ENCODE data around the gene MPI.
A peak's percentile ranks its signal among the peaks of the same experiment; 100 is the strongest.

The MPI gene

GRCh38 chr15:74863239-74864056 lies 26.4 kb upstream of the MPI start:
- H2BK120ac ChIP-seq (ENCODE audit: low read depth, low read length) = no peak overlapping the region
- H2AFZ ChIP-seq (ENCODE audit: low read length) = no peak overlapping the region
- no peak for DNase-seq (ENCODE audit: low spot score)
- H2BK15ac ChIP-seq (ENCODE audit: low read length) = no peak overlapping the region
- H3K14ac ChIP-seq (ENCODE audit: low read length) = no peak overlapping the region
- H3K4ac ChIP-seq (ENCODE audit: low read length) = no peak overlapping the region
- no peak overlapping the region for H2AK5ac ChIP-seq (ENCODE audit: low read depth, low read length)
- no peak overlapping the region for H3K18ac ChIP-seq (ENCODE audit: low read length)
- no peak overlapping the region for H3K23ac ChIP-seq (ENCODE audit: low read depth, low read length, poor library complexity)
- H3K4me2 ChIP-seq (ENCODE audit: insufficient read depth, low read length, poor library complexity, severe bottlenecking) = no peak overlapping the region
- no peak overlapping the region for H4K91ac ChIP-seq (ENCODE audit: low read depth, low read length, poor library complexity)
- H2BK12ac ChIP-seq (ENCODE audit: low read length) = no peak overlapping the region
- peaks cover 0 to 11% of the 10 kb centered on the region in 2 donors for H3K9me3 ChIP-seq (replicated peaks in 1 of 2; ENCODE audit: control insufficient read depth in 2 of 2, insufficient read depth in 1 of 2, low read depth in 1 of 2, low read length in 2 of 2)
- H3K36me3 ChIP-seq (replicated peaks in 1 of 2; ENCODE audit: control insufficient read depth in 2 of 2, insufficient read depth in 2 of 2, low read length in 2 of 2) = peaks cover 7 to 18% of the 10 kb centered on the region in 2 donors
- no peaks in the 10 kb centered on the region for H3K4me1 ChIP-seq (ENCODE audit: control insufficient read depth in 2 of 2, insufficient read depth in 1 of 2, low read depth in 1 of 2, low read length in 2 of 2)
- H4K8ac ChIP-seq (ENCODE audit: low read depth, low read length) = no peak overlapping the region
- no CpG with 5 or more reads among the region's 11 CpGs for WGBS, 2 donors (ENCODE audit: extremely low coverage in 2 of 2, insufficient read length in 2 of 2, insufficient replicate concordance in 1 of 2)
- H3K27ac ChIP-seq (replicated peaks; ENCODE audit: low read length) = no peak overlapping the region
- H3K79me1 ChIP-seq (ENCODE audit: low read depth, low read length) = peaks cover 7% of the 10 kb centered on the region
- H2BK5ac ChIP-seq (ENCODE audit: low read length) = no peak overlapping the region
- H3K9ac ChIP-seq (ENCODE audit: low read depth, low read length, poor library complexity) = no peak overlapping the region
- H3K27me3 ChIP-seq (ENCODE audit: control insufficient read depth in 3 of 3, insufficient read depth in 3 of 3, low read depth in 1 of 3, low read length in 3 of 3) = no peaks in the 10 kb centered on the region
- H3K4me3 ChIP-seq (ENCODE audit: low read length in 2 of 2) = no peak overlapping the region

- Histone ChIP-seq H3K9me3 (replicated peaks in 1 of 2; ENCODE audit: control insufficient read depth in 2 of 2, insufficient read depth in 1 of 2, low read depth in 1 of 2, low read length in 2 of 2) (peaks cover 0 to 13% of the 10 kb centered on the region in 2 donors), H4K8ac (ENCODE audit: low read depth, low read length) (no peak overlapping the region), H3K79me1 (ENCODE audit: low read depth, low read length) (peaks cover 7% of the 10 kb centered on the region), H3K36me3 (replicated peaks in 1 of 2; ENCODE audit: control insufficient read depth in 2 of 2, insufficient read depth in 2 of 2, low read length in 2 of 2) (peaks cover 7 to 27% of the 10 kb centered on the region in 2 donors), H3K4ac (ENCODE audit: low read length) (no peak overlapping the region), H3K4me2 (ENCODE audit: insufficient read depth, low read length, poor library complexity, severe bottlenecking) (no peak overlapping the region), H3K27me3 (ENCODE audit: control insufficient read depth in 3 of 3, insufficient read depth in 3 of 3, low read depth in 1 of 3, low read length in 3 of 3) (no peaks in the 10 kb centered on the region), H3K23ac (ENCODE audit: low read depth, low read length, poor library complexity) (peak overlapping the region; percentile 43), H2BK15ac (ENCODE audit: low read length) (no peak overlapping the region), H3K9ac (ENCODE audit: low read depth, low read length, poor library complexity) (no peak overlapping the region), H2AFZ (ENCODE audit: low read length) (no peak overlapping the region), H3K4me3 (ENCODE audit: low read length in 2 of 2) (no peak overlapping the region), H3K18ac (ENCODE audit: low read length) (no peak overlapping the region), H2BK5ac (ENCODE audit: low read length) (no peak overlapping the region), H3K4me1 (ENCODE audit: control insufficient read depth in 2 of 2, insufficient read depth in 1 of 2, low read depth in 1 of 2, low read length in 2 of 2) (no peaks in the 10 kb centered on the region), H4K91ac (ENCODE audit: low read depth, low read length, poor library complexity) (no peak overlapping the region), H2BK12ac (ENCODE audit: low read length) (no peak overlapping the region), H3K14ac (ENCODE audit: low read length) (no peak overlapping the region), H2AK5ac (ENCODE audit: low read depth, low read length) (no peak overlapping the region), H2BK120ac (ENCODE audit: low read depth, low read length) (no peak overlapping the region), H3K27ac (replicated peaks; ENCODE audit: low read length) (no peak overlapping the region)
- no peak for DNase-seq (ENCODE audit: low spot score)
- WGBS, 2 donors (ENCODE audit: extremely low coverage in 2 of 2, insufficient read length in 2 of 2, insufficient replicate concordance in 1 of 2) = no CpG with 5 or more reads among the region's 6 CpGs
These were observed 25.5 kb upstream of the MPI start for GRCh38 chr15:74864296-74864695.

- no peak overlapping the region for H2BK120ac ChIP-seq (ENCODE audit: low read depth, low read length)
- no peak overlapping the region for H3K18ac ChIP-seq (ENCODE audit: low read length)
- no peak overlapping the region for H2AFZ ChIP-seq (ENCODE audit: low read length)
- peaks cover 7 to 33% of the 10 kb centered on the region in 2 donors for H3K36me3 ChIP-seq (replicated peaks in 1 of 2; ENCODE audit: control insufficient read depth in 2 of 2, insufficient read depth in 2 of 2, low read length in 2 of 2)
- H3K4me3 ChIP-seq (ENCODE audit: low read length in 2 of 2) = no peak overlapping the region
- H3K4me1 ChIP-seq (ENCODE audit: control insufficient read depth in 2 of 2, insufficient read depth in 1 of 2, low read depth in 1 of 2, low read length in 2 of 2) = no peaks in the 10 kb centered on the region
- no peak overlapping the region for H4K91ac ChIP-seq (ENCODE audit: low read depth, low read length, poor library complexity)
- peaks cover 10% of the 10 kb centered on the region for H3K79me1 ChIP-seq (ENCODE audit: low read depth, low read length)
- no peak overlapping the region for H3K14ac ChIP-seq (ENCODE audit: low read length)
- no peak overlapping the region for H3K27ac ChIP-seq (replicated peaks; ENCODE audit: low read length)
- no peak overlapping the region for H3K4ac ChIP-seq (ENCODE audit: low read length)
- WGBS, 2 donors (ENCODE audit: extremely low coverage in 2 of 2, insufficient read length in 2 of 2, insufficient replicate concordance in 1 of 2) = no CpG with 5 or more reads among the region's 2 CpGs
- no peak overlapping the region for H2AK5ac ChIP-seq (ENCODE audit: low read depth, low read length)
- no peak for DNase-seq (ENCODE audit: low spot score)
- H2BK12ac ChIP-seq (ENCODE audit: low read length) = no peak overlapping the region
- no peaks in the 10 kb centered on the region for H3K27me3 ChIP-seq (ENCODE audit: control insufficient read depth in 3 of 3, insufficient read depth in 3 of 3, low read depth in 1 of 3, low read length in 3 of 3)
- no peak overlapping the region for H3K23ac ChIP-seq (ENCODE audit: low read depth, low read length, poor library complexity)
- no peak overlapping the region for H2BK15ac ChIP-seq (ENCODE audit: low read length)
- no peak overlapping the region for H3K4me2 ChIP-seq (ENCODE audit: insufficient read depth, low read length, poor library complexity, severe bottlenecking)
- H2BK5ac ChIP-seq (ENCODE audit: low read length) = no peak overlapping the region
- H3K9me3 ChIP-seq (replicated peaks in 1 of 2; ENCODE audit: control insufficient read depth in 2 of 2, insufficient read depth in 1 of 2, low read depth in 1 of 2, low read length in 2 of 2) = peaks cover 0 to 13% of the 10 kb centered on the region in 2 donors
- no peak overlapping the region for H3K9ac ChIP-seq (ENCODE audit: low read depth, low read length, poor library complexity)
- H4K8ac ChIP-seq (ENCODE audit: low read depth, low read length) = no peak overlapping the region
These were observed 24.5 kb upstream of the MPI start for GRCh38 chr15:74865316-74865715.

- Histone ChIP-seq H3K4me2 (ENCODE audit: insufficient read depth, low read length, poor library complexity, severe bottlenecking) (no peak overlapping the region), H3K36me3 (replicated peaks in 1 of 2; ENCODE audit: control insufficient read depth in 2 of 2, insufficient read depth in 2 of 2, low read length in 2 of 2) (peaks cover 9 to 38% of the 10 kb centered on the region in 2 donors), H3K18ac (ENCODE audit: low read length) (no peak overlapping the region), H2AK5ac (ENCODE audit: low read depth, low read length) (no peak overlapping the region), H3K79me1 (ENCODE audit: low read depth, low read length) (peaks cover 10% of the 10 kb centered on the region), H4K91ac (ENCODE audit: low read depth, low read length, poor library complexity) (no peak overlapping the region), H2AFZ (ENCODE audit: low read length) (no peak overlapping the region), H2BK120ac (ENCODE audit: low read depth, low read length) (no peak overlapping the region), H2BK15ac (ENCODE audit: low read length) (no peak overlapping the region), H3K9me3 (replicated peaks in 1 of 2; ENCODE audit: control insufficient read depth in 2 of 2, insufficient read depth in 1 of 2, low read depth in 1 of 2, low read length in 2 of 2) (peaks cover 0 to 13% of the 10 kb centered on the region in 2 donors), H3K27ac (replicated peaks; ENCODE audit: low read length) (no peak overlapping the region), H3K4ac (ENCODE audit: low read length) (no peak overlapping the region), H3K23ac (ENCODE audit: low read depth, low read length, poor library complexity) (peak overlapping the region; percentile 39), H3K4me1 (ENCODE audit: control insufficient read depth in 2 of 2, insufficient read depth in 1 of 2, low read depth in 1 of 2, low read length in 2 of 2) (no peaks in the 10 kb centered on the region), H3K27me3 (ENCODE audit: control insufficient read depth in 3 of 3, insufficient read depth in 3 of 3, low read depth in 1 of 3, low read length in 3 of 3) (no peaks in the 10 kb centered on the region), H3K14ac (ENCODE audit: low read length) (no peak overlapping the region), H4K8ac (ENCODE audit: low read depth, low read length) (no peak overlapping the region), H3K4me3 (ENCODE audit: low read length in 2 of 2) (no peak overlapping the region), H2BK5ac (ENCODE audit: low read length) (no peak overlapping the region), H2BK12ac (ENCODE audit: low read length) (no peak overlapping the region), H3K9ac (ENCODE audit: low read depth, low read length, poor library complexity) (no peak overlapping the region)
- WGBS, 2 donors (ENCODE audit: extremely low coverage in 2 of 2, insufficient read length in 2 of 2, insufficient replicate concordance in 1 of 2) = no CpG with 5 or more reads among the region's 6 CpGs
- no peak for DNase-seq (ENCODE audit: low spot score)
These were observed 23.8 kb upstream of the MPI start for GRCh38 chr15:74866090-74866489.

Measured in neuronal stem cell (in vitro differentiated cells).